OCI-M2 (cell line): ENCODE measurements around the gene CRYBB2.
"Not testable (repeated sequence)": the region's sequence is repeated elsewhere in the genome, so short reads cannot be mapped to it uniquely, and the experiment has no call there.

ENCODE experiments used
- DNase-seq: peaks from one replicate; lab custom pipeline; 2025; ENCODE audit not compliant: unreplicated experiment; lab: John Stamatoyannopoulos, UW

The CRYBB2 gene

DNA sequence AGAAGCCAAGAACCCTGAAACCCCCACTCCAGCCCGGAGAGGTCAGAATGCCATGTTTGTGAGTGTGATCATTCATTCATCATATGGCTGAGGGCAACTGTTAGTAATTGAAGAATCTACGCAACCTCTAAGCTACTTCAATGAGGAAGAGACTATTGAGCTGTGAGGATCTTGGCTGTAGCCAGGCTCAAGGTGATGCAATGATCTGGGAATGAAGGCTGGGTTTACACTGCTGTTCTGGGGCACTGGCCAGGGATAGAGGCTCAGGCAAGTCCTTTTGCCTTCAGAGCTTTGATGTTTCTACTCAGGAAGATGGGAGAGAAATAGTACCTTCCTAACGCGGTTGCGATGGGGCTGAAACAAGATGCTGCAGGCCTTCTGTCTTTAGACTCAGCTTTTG lies 12.9 kb downstream of the CRYBB2 start:
- no peak for DNase-seq

DNA sequence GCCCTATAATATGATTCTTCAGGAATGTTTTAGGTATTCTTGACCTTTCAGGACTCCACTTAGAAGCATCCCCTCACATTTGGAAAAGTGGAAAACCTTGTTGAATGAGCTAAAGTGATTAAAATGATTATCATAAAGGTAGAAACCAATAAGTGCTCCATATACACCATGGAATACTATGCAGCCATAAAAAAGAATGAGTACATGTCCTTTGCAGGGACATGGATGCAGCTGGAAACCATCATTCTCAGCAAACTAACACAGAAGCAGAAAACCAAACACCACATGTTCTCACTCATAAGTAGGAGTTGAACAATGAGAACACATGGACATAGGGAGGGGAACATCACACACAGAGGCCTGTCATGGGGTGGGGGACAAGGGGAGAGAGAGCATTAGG lies 14.3 kb downstream of the CRYBB2 start:
- not testable (repeated sequence) for DNase-seq

DNA sequence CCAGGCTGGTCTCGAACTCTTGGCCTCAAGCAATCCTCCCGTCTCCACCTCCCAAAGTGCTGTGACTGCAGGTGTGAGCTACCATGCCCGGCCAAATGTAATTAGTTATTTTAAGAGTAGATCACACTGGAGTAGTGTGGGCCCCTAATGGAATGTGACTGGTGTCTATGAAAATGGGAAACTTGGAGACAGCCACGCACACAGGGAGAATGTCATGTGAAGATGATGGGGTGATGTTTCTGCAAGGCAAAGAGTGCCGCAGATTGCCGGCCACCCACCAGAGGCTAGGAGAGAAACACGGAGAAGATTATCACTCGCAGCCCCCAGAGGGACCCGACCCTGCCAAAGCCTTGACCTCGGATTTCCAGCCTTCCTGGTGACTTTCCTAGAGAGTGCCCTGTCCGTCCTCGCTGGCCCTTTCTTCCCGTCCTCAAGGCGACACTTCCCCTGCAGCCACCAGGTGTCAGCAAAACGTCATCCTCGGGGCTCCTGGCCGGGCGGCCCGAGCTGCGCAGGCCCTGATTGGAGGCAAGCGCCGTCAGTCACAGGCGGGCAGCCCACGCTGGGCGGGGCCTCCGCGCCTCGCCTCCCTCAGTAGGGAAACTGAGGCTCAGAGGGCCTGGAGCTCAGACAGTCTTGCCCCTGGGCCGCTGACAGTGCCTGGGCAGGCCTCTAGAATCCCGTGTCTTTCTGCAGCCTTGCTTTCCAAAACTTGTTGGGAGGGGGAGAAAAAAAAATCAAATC lies 16.3 kb downstream of the CRYBB2 start:
- DNase-seq = no peak

DNA sequence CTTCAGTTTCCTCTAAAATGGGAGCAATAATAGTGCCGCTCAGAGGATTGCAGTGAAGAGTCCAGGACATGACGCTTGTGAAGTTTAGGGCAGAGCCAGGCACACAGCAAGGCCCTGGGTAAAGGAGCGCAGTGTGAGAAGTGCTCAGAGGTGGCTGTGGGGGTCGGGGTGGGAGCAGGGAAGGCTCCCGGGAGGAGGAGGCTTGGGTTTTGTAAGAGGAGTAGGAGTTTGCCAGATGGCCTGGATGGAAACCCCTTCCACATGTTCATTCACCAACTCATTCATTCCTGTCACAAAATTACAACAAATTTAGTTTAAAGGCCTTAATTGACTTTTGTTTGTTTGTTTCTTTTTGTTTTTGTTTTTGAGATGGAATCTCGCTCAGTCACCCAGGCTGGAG lies 17.0 kb downstream of the CRYBB2 start:
- no peak for DNase-seq

DNA sequence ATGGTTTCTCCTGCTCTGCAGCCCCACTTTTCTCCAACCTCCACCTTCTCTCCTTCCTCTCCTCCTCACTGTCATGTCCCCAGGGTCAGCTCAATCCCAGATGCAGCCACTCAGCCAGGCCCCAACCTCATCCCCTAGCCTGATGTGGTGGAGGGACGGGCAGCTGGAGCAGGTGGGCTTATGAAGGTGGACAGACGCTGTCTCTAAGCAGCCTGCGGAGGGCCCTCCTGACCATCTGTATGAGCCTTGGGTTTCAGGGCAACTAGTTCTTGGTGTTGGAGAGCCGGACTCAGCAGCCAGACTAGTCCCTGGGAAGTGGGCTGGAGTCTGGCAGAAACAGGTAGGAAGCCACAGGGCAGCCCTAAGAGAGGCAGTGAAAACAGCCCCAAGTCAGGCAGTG lies 18.1 kb downstream of the CRYBB2 start:
- DNase-seq = no peak

DNA sequence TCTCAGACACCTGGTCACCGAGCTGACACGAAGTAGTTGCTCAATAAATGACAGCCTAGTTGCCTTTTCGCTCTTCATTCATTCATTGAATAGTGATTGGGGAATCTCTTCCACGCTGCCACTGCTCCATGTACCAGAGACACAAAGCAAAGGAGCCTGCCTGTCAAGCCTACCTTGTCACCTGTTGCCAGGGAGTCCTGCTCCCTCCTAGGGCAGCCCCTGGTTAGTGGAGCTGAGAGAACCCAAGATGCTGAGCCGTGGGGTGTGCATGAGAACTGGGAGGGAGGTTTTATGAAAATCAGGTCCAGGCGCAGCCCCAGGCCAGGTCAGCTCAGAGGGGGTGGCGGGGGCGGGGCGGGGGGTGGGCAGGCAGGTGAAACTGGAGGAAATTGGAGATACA lies 18.6 kb downstream of the CRYBB2 start:
- DNase-seq = not testable (repeated sequence)

DNA sequence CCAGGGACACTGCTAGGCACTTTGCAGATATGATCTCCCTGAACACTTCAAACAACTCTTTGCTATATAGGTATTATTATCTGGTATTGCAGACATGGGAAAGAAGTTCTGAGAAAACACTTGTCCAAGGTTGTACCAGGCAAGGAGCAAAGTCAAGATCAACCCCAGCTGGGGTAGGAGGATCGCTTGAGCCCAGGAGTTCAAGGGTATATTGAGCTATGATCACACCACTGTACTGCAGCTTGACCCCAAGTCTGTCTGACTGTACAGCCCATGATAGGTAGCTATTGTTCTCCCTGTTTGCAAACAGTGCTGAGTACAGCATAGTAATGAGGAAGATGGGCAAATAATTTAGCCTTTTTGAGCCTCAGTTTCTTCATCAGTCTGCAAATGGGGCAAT lies 35.7 kb downstream of the CRYBB2 start:
- not testable (repeated sequence) for DNase-seq

DNA sequence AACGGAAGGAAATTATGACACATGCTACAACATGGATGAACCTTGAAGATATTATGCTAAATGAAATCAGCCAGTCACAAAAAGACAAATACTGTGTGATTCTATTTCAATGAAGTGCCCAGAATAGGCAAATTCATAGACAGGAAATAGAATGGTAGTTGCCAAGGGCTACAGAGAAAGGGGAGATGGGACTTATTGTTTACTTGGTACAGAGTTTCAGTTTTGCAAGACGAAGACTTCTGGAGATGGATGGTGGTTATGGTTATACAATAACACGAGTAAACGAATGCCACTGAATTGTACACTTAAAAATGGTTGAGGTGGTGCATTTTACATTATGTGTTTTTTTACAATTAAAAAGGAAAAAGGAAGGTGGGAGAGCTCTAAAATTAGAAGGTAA lies 48.1 kb downstream of the CRYBB2 start:
- not testable (repeated sequence) for DNase-seq

DNA sequence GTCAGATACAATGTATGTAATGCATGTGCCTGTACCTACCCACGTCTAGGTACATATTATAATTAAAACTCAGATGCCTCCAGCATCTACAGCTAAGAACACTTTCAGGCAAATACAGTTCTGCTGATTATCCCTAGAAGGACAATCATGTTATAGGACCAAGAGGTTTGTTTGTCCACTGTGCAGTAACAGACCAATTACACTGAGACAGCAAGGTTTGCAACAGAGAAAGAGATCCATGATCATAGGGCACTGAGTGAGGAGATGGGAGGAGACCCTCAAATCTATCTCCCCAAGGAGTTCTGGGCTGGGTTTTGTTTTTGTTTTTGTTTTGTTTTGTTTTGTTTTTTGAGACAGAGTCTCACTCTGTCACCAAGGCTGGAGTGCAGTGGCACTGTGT lies 49.5 kb downstream of the CRYBB2 start:
- DNase-seq = not testable (repeated sequence)

DNA sequence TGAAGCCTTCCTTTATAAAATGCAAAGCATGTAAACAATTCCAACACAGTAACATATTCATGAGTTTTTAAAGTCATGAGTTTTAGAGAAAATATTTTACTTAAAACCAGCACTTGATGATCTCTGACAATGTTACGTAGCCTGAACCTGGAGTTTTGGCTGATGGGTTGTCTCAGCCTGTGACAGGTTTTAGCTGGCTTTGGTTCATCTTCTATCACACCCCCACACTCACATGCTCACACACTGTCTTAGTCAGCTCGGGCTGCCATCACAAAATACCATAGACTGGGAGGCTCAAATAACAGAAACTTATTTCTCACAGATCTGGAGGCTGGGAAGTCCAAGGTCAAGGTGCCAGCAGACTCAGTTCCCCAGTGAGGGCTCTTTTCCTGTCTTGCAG lies 50.6 kb downstream of the CRYBB2 start:
- DNase-seq = not testable (repeated sequence)

DNA sequence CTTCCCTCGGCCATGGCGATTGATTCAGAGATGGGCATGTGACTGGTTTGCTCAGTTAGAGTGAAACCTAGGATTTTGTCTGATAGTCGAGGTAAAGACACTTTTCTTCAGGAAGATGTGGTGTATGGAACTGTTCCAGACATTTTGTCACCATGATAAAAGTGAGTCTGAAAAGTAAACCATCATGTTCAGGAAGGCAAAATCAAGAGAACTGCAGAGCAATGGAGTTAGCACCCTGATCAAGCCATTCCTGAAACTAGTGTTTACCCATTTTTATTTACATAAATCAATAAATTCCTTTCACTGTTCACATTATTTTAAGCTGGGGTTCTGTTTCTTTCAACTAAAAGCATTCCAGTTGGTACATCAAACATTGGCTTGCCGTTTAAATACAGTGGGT lies 53.8 kb downstream of the CRYBB2 start:
- DNase-seq = not testable (repeated sequence)

DNA sequence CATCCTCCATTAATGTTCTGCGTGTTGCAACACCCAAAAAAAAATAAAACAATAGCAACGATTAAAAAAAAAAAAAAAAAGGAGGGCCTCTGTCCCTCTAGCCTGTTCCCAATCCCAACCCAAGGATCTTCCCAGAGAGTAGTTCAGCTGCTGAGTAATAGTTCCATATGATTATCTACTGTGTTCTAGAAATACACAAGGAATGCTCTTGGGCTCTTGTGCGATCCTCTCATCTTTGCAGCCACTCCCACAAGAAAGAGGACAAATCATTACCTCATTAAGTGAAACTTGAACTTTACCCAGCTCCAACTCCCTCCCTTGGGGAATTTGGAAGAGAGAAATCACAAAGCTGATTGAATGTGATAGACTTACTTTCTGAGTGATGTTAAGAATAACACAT lies 54.5 kb downstream of the CRYBB2 start:
- DNase-seq = not testable (repeated sequence)

DNA sequence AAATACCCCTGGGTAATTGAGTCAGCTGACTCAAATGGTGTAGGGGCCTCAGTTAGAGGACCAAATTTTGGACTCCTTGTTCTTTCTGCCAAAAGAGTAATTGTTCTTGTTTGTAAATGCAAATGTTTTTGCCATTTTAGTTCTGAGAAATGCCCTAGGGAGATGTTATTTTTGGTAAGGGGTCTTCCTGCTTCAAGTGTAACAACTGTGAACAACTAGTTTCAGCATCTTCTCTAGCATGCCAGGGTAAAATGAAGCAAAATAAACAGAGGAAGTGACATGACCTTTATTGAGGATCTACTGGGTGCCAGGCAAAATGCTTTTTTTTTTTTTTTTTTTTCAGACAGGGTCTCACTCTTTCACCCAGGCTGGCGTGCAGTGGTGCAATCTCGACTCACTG lies 60.7 kb downstream of the CRYBB2 start:
- not testable (repeated sequence) for DNase-seq
